GM18505 (cell line): ENCODE data around the gene PRMT6.
"Not testable (repeated sequence)": the region's sequence is repeated elsewhere in the genome, so short reads cannot be mapped to it uniquely, and the experiment has no call there.

Experiments used
- ATAC-seq: cut with Tn5 transposase; IDR thresholded peaks from one replicate; pipeline ENCODE4 v1.9.1; 2021; ENCODE audit not compliant: unreplicated experiment
- POLR2A ChIP-seq: IDR thresholded peaks from 4 replicates; pipeline ENCODE4 v1.6.1; 2011; ENCODE audit warnings: borderline replicate concordance; ENCODE audit not compliant: insufficient read depth, insufficient read length; ENCODE audit errors: extremely low read depth

Gene PRMT6

DNA sequence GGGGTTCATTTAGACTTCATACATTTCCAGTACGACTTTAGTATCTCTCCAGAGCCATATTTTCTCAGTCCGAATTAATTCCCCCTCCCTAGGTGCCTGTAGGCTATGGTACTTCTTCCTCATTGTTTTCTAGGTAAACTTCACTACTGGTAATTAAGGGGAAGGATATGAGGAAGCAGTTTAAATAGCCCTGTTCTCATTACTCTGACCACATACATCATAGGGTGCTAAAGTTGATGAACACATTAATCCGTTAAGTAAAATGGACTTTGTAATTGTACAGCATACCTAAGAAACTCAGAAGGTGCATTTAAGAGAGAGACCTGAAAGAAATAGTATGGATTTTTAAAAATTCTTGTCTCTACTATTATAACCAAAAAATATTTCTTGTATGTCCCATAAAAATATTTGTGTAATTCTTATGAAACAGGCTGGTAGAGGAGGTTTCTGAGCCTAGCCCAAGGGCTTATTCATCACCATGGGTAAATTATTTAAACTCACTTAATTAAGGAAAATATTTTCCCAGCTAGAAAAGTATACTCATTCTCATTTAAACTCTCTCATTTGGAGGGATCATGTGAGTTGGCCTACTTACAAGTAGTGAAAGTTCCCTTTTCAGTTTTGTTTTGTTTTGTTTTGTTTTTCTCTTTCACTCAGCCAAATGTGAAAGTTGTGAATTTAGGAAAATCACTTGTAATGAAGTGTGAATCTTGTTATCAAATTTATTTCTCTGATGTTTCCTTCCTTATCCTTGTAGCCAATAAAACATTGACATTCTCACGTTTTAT is 2.0 kb downstream of the PRMT6 start:
- no peak for TF ChIP-seq POLR2A
- no peak for ATAC-seq

- no peak for ATAC-seq
- TF ChIP-seq POLR2A, result no peak
Observed at GRCh38 chr1:107061886-107062285, 5.4 kb downstream of the PRMT6 start.

DNA sequence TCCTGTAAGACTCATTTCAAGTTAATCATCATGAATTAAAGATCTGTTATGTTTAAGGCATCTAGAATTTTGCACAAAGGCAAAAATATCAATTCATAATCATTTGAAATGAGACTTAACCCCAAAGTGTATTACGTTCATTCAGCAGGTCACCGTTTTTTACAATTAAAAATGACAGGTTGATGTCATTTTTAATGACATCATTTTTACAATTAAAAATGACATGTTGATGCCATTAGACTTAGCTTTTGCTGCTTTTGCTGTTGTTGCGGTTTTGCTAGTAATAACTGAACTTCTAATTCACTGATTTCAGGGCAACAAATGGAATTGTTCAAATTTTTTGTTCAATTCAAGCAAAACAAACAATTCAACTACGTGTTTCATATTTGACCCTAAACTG is 17.0 kb downstream of the PRMT6 start:
- TF ChIP-seq POLR2A, result no peak
- ATAC-seq, result no peak

GRCh38 chr1:107076841-107077240 is 20.4 kb downstream of the PRMT6 start:
- no peak for ATAC-seq

GRCh38 chr1:107079249-107079648 is 22.8 kb downstream of the PRMT6 start:
- no peak for ATAC-seq
- no peak for TF ChIP-seq POLR2A

More at GRCh38 chr1:107076841-107077240, 20.4 kb downstream of the PRMT6 start:
- TF ChIP-seq POLR2A, result no peak

GRCh38 chr1:107081102-107081501 is 24.6 kb downstream of the PRMT6 start:
- ATAC-seq, result no peak
- TF ChIP-seq POLR2A, result no peak

DNA sequence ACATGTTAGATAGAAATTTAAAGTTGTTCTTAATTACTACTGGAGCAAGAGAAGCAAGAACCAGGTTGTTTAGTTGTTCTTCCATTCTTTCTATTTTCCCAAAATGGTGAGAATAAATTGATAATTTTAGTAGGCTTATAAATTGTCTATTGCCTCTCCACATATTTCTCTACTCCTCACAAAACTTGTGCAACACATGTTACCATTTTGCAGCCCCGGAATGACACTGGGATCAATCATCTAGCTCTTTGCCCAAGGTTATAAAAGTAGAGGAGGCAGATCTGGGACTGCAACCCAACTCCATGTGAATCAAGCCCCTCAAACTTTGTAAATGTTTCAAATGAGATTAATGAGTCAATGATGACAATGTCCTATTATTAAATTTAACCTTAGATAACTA is 34.9 kb downstream of the PRMT6 start:
- no peak for TF ChIP-seq POLR2A
- ATAC-seq, result no peak

GRCh38 chr1:107093395-107093794 is 36.9 kb downstream of the PRMT6 start:
- ATAC-seq, result not testable (repeated sequence)

DNA sequence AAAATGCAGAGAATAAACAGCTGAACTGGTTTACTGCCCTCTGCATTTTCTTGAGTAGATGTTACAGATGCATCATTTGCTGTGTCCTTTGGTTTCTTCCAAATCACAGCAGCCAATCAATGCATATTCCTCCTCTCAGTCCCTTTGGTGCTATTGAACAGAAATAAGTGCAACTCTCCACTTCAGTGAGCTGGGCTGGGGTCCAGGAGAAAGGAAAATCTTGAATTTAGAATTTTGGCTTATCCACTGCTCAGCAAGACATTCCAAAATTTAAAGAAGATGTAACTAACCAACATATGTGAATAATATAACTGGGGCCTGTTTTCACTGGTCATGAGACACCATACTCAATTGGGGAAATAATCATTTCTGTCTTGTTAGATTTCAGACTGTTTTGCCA is 39.2 kb downstream of the PRMT6 start:
- TF ChIP-seq POLR2A, result no peak
- ATAC-seq, result no peak

GRCh38 chr1:107096690-107097089 is 40.2 kb downstream of the PRMT6 start:
- ATAC-seq, result no peak
- TF ChIP-seq POLR2A, result no peak

DNA sequence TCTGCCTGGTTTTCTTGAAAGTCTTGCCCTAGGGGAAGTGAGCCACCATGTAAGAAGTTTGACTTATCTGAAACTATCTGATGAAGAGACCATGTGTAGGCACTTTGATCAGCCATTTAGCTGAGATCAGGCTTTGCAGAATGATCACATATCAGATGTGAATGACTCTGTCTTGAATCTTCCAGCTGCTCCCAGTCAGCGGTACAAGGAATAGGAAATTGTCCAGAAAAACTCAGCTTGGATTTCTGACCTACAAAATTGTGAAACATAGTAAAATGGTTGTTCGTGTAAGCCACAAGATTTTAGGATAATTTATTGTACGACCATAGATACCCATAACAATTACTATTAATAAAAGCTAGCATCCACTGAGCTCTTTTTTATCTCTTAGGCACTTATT is 42.5 kb downstream of the PRMT6 start:
- no peak for TF ChIP-seq POLR2A
- no peak for ATAC-seq

DNA sequence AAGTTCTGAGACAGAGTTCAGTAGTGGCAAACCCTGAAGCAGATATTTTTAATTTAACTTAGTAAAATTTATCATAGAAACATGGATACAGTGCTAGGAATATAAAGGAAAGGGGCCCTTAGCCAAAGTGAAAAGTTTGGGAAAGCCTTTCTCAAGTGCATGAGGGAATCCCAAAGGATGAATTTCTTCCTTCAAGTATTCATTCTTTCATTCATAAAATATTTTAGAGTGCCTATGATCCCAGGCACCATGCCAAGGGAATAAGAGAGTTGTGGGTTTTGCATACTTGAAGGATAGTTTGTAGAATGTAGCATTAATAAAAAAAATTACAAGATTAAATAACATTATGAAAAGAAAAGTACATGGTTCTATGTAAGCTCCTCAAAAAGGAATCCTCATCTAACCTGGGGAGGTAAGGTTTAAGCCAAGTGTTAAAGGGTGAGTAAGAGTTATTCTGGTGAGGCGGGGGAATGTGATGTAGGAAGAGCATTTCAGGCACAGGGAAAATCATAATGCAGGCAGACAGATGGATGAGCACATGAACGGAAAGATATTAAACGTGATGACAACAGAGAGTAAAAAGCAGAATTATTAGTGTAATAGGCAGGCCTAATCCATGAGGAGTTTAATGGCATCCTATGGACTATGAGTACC is 44.0 kb downstream of the PRMT6 start:
- no peak for TF ChIP-seq POLR2A
- ATAC-seq, result no peak

GRCh38 chr1:107105914-107106313 is 49.4 kb downstream of the PRMT6 start:
- TF ChIP-seq POLR2A, result no peak
- no peak for ATAC-seq
